GM21786 (cell line): ENCODE results near the gene ARPC1B.
"Not testable (repeated sequence)": the region's sequence is repeated elsewhere in the genome, so short reads cannot be mapped to it uniquely, and the experiment has no call there.

Experiments
- ATAC-seq: cut with Tn5 transposase; IDR thresholded peaks from one replicate; pipeline ENCODE4 v1.9.1; 2021; ENCODE audit not compliant: unreplicated experiment

The ARPC1B gene

GRCh38 chr7:99408379-99409191 is 34.1 kb downstream of the ARPC1B start, which contains the start of the genes BUD31 and PDAP1:
BUD31 (plus strand) TSS chr7:99408969; CDS start chr7:99411093, 2,124 bp downstream.
PDAP1 (minus strand) TSS chr7:99408597; CDS start chr7:99408548, 49 bp downstream.
- peak; percentile 81 for ATAC-seq

- ATAC-seq, result peak; percentile 11
These were observed 34.7 kb downstream of the ARPC1B start for GRCh38 chr7:99409192-99409572.

GRCh38 chr7:99409806-99410205 is 35.3 kb downstream of the ARPC1B start:
- ATAC-seq, result no peak

GRCh38 chr7:99410635-99411034 is 36.1 kb downstream of the ARPC1B start:
- no peak for ATAC-seq

- ATAC-seq, result not testable (repeated sequence)
These were observed 41.1 kb downstream of the ARPC1B start for GRCh38 chr7:99415513-99416127.

- no peak for ATAC-seq
These were observed 43.7 kb downstream of the ARPC1B start for GRCh38 chr7:99418260-99418659.

GRCh38 chr7:99419323-99420021 is 44.9 kb downstream of the ARPC1B start:
- no peak for ATAC-seq

GRCh38 chr7:99420213-99420612 is 45.7 kb downstream of the ARPC1B start:
- ATAC-seq, result no peak

GRCh38 chr7:99420986-99421385 is 46.5 kb downstream of the ARPC1B start:
- no peak for ATAC-seq

GRCh38 chr7:99422186-99422585 is 47.7 kb downstream of the ARPC1B start:
- ATAC-seq, result no peak

- ATAC-seq, result no peak
These were observed 48.1 kb downstream of the ARPC1B start for GRCh38 chr7:99422625-99423024.

GRCh38 chr7:99424932-99425730 is 50.6 kb downstream of the ARPC1B start:
- ATAC-seq, result no peak

- no peak for ATAC-seq
These were observed 54.5 kb downstream of the ARPC1B start for GRCh38 chr7:99428972-99429566.

GRCh38 chr7:99429756-99430155 is 55.2 kb downstream of the ARPC1B start:
- no peak for ATAC-seq

- not testable (repeated sequence) for ATAC-seq
These were observed 57.4 kb downstream of the ARPC1B start for GRCh38 chr7:99431756-99432540.

- ATAC-seq, result no peak
These were observed 58.6 kb downstream of the ARPC1B start for GRCh38 chr7:99433158-99433557.

- peak; percentile 4 for ATAC-seq
These were observed 63.5 kb downstream of the ARPC1B start for GRCh38 chr7:99437946-99438572.

- ATAC-seq, result peak; percentile 90
These were observed 64.3 kb downstream of the ARPC1B start, which contains the start of the genes CPSF4 and PTCD1 for GRCh38 chr7:99438573-99439480. CPSF4 (plus strand) TSS chr7:99438943; CDS start chr7:99439083, 140 bp downstream. PTCD1 (minus strand) TSS chr7:99438798; CDS start chr7:99435242, 3,556 bp downstream.
